Suprapubic skin (tissue), 3 donors: ENCODE data around the gene FHOD3.

Experiments
- CTCF ChIP-seq, 2 donors: fragments of 200-600 bp in 1 of 2; fragments of 450-650 bp in 1 of 2; sonication (generic) in 1 of 2; IDR thresholded peaks; one replicate each; pipeline ENCODE4 v1.5.1; 2016 to 2019; ENCODE audit warnings: antibody characterized with exemption in 2 of 2, mild to moderate bottlenecking in 1 of 2, moderate library complexity in 1 of 2
- POLR2A ChIP-seq, 2 donors: fragments of 450-650 bp; IDR thresholded peaks; one replicate each; pipeline ENCODE4 v1.6.1; 2017; ENCODE audit warnings: antibody characterized with exemption in 2 of 2, mild to moderate bottlenecking in 2 of 2, moderate library complexity in 2 of 2

- no peak for TF ChIP-seq CTCF (IDR thresholded peaks at IDR 0.05)
- TF ChIP-seq POLR2A (IDR thresholded peaks at IDR 0.05): no peak
Observed at GRCh38 chr18:36661999-36662398, 364.5 kb downstream of the FHOD3 start.
